ENCODE measurements around the gene LIN7A. TPM values are rescaled to one million over a fixed set of nuclear protein-coding genes. Genes with fewer than 3 reads are reported as not detected.
"Not testable (repeated sequence)": the region's sequence is repeated elsewhere in the genome, so short reads cannot be mapped to it uniquely, and the experiment has no call there.

LIN7A gene
- total RNA-seq, 4 donors from 2014 or later, result 10.2 to 31.2 (median 16.5) TPM

GRCh38 chr12:80884651-80885050, 53.1 kb downstream of the LIN7A start:
- no peak overlapping the region for H3K27ac ChIP-seq
- no peaks in the 10 kb centered on the region for H3K4me1 ChIP-seq
- TF ChIP-seq CTCF (IDR thresholded peaks at IDR 0.05) (no peak), POLR2A (IDR thresholded peaks at IDR 0.05) (no peak)
- no peaks in the 10 kb centered on the region for H3K9me3 ChIP-seq
- no peaks in the 10 kb centered on the region for H3K36me3 ChIP-seq
- no peaks in the 10 kb centered on the region for H3K27me3 ChIP-seq
- intact Hi-C loops (cut with DNase I; ENCODE audit: low total_unique reads), result no loop called here
- no peak for DNase-seq
- no peak overlapping the region for H3K4me3 ChIP-seq

- Histone ChIP-seq H3K4me3 (no peak overlapping the region), H3K9me3 (no peaks in the 10 kb centered on the region), H3K27ac (no peak overlapping the region), H3K27me3 (no peaks in the 10 kb centered on the region), H3K36me3 (no peaks in the 10 kb centered on the region), H3K4me1 (no peaks in the 10 kb centered on the region)
- TF ChIP-seq POLR2A (IDR thresholded peaks at IDR 0.05) (no peak), CTCF (IDR thresholded peaks at IDR 0.05) (no peak)
- DNase-seq, result no peak
- intact Hi-C loops (cut with DNase I; ENCODE audit: low total_unique reads), result no loop called here
These were observed 56.6 kb downstream of the LIN7A start for GRCh38 chr12:80881106-80881505.

GRCh38 chr12:80878452-80878851, 59.3 kb downstream of the LIN7A start:
- H3K4me1 ChIP-seq; DNase-seq; H3K36me3 ChIP-seq; H3K9me3 ChIP-seq; H3K4me3 ChIP-seq; intact Hi-C loops (cut with DNase I; ENCODE audit: low total_unique reads); H3K27me3 ChIP-seq: not testable (repeated sequence)
- peak overlapping the region in 1 of 2 donors; percentile 31 for H3K27ac ChIP-seq

- Histone ChIP-seq H3K9me3 (no peaks in the 10 kb centered on the region), H3K4me1 (no peaks in the 10 kb centered on the region), H3K36me3 (no peaks in the 10 kb centered on the region), H3K4me3 (no peak overlapping the region), H3K27ac (peak overlapping the region in 1 of 2 donors; percentile 31), H3K27me3 (no peaks in the 10 kb centered on the region)
- no peak for DNase-seq
- intact Hi-C loops (cut with DNase I; ENCODE audit: low total_unique reads), result no loop called here
- TF ChIP-seq POLR2A (IDR thresholded peaks at IDR 0.05), result no peak
- TF ChIP-seq CTCF (IDR thresholded peaks at IDR 0.05), result no peak
These were observed 59.9 kb downstream of the LIN7A start for GRCh38 chr12:80877721-80878265.

GRCh38 chr12:80872053-80872452, 65.7 kb downstream of the LIN7A start:
- DNase-seq, result no peak
- intact Hi-C loops (cut with DNase I; ENCODE audit: low total_unique reads), result no loop called here
- Histone ChIP-seq H3K9me3 (no peaks in the 10 kb centered on the region), H3K36me3 (no peaks in the 10 kb centered on the region), H3K4me1 (no peaks in the 10 kb centered on the region), H3K27me3 (no peaks in the 10 kb centered on the region), H3K4me3 (no peak overlapping the region), H3K27ac (no peak overlapping the region)
- TF ChIP-seq CTCF (IDR thresholded peaks at IDR 0.05) (no peak), POLR2A (IDR thresholded peaks at IDR 0.05) (no peak)

- Histone ChIP-seq H3K4me3 (no peak overlapping the region), H3K4me1 (no peaks in the 10 kb centered on the region), H3K9me3 (no peaks in the 10 kb centered on the region), H3K27ac (no peak overlapping the region), H3K36me3 (no peaks in the 10 kb centered on the region), H3K27me3 (no peaks in the 10 kb centered on the region)
- DNase-seq, result no peak
- TF ChIP-seq POLR2A (IDR thresholded peaks at IDR 0.05), result no peak
- TF ChIP-seq CTCF (IDR thresholded peaks at IDR 0.05), result no peak
- intact Hi-C loops (cut with DNase I; ENCODE audit: low total_unique reads), result no loop called here
These were observed 68.5 kb downstream of the LIN7A start for GRCh38 chr12:80869264-80869663.

All from uterus (tissue), 4 donors.